Bone marrow (tissue), 2 donors: ENCODE data around the gene SNAI1.
"Not testable (repeated sequence)": the region's sequence is repeated elsewhere in the genome, so short reads cannot be mapped to it uniquely, and the experiment has no call there.

Source experiments
- DNase-seq, 2 donors: peaks; one replicate each; lab custom pipeline; 2025; lab: John Stamatoyannopoulos, UW

The SNAI1 gene

GRCh38 chr20:49982346-49983122 lies at the start of gene SNAI1:
TSS of gene SNAI1 (plus strand) at chr20:49982980. CDS start at chr20:49983060, 80 bp downstream.
- peak; percentile 62 to 73 for DNase-seq

- DNase-seq, result no peak
These were observed 47.0 kb upstream of the SNAI1 start for GRCh38 chr20:49935746-49936152.

- peak; percentile 78 to 80 for DNase-seq
These were observed 46.4 kb upstream of the SNAI1 start, which contains the start of gene RNF114 for GRCh38 chr20:49936153-49937026. TSS of gene RNF114 (plus strand) at chr20:49936397. CDS start at chr20:49936413, 16 bp downstream.

- peak in 1 of 2 donors; percentile 43 for DNase-seq
These were observed 45.5 kb upstream of the SNAI1 start for GRCh38 chr20:49937027-49937929.

GRCh38 chr20:49938173-49939163 lies 44.3 kb upstream of the SNAI1 start:
- no peak for DNase-seq

- DNase-seq, result no peak
These were observed 41.3 kb upstream of the SNAI1 start for GRCh38 chr20:49941456-49941855.

- no peak for DNase-seq
These were observed 40.5 kb upstream of the SNAI1 start for GRCh38 chr20:49942303-49942702.

GRCh38 chr20:49942942-49943341 lies 39.8 kb upstream of the SNAI1 start:
- no peak for DNase-seq

- DNase-seq, result no peak
These were observed 37.5 kb upstream of the SNAI1 start for GRCh38 chr20:49945306-49945700.

GRCh38 chr20:49945701-49946477 lies 36.9 kb upstream of the SNAI1 start:
- DNase-seq, result no peak

GRCh38 chr20:49948178-49948577 lies 34.6 kb upstream of the SNAI1 start:
- no peak for DNase-seq

GRCh38 chr20:49948809-49949507 lies 33.8 kb upstream of the SNAI1 start:
- DNase-seq, result no peak

- no peak for DNase-seq
These were observed 31.6 kb upstream of the SNAI1 start for GRCh38 chr20:49951151-49951550.

GRCh38 chr20:49955167-49955566 lies 27.6 kb upstream of the SNAI1 start:
- no peak for DNase-seq

GRCh38 chr20:49955830-49956396 lies 26.9 kb upstream of the SNAI1 start:
- not testable (repeated sequence) for DNase-seq

GRCh38 chr20:49956689-49957088 lies 26.1 kb upstream of the SNAI1 start:
- no peak for DNase-seq

- peak in 1 of 2 donors; percentile 38 for DNase-seq
These were observed 25.5 kb upstream of the SNAI1 start for GRCh38 chr20:49957089-49957938.

- no peak for DNase-seq
These were observed 21.4 kb upstream of the SNAI1 start for GRCh38 chr20:49961413-49961812.
